Measurements from ENCODE around the gene PTX4.

The PTX4 gene, protein sequence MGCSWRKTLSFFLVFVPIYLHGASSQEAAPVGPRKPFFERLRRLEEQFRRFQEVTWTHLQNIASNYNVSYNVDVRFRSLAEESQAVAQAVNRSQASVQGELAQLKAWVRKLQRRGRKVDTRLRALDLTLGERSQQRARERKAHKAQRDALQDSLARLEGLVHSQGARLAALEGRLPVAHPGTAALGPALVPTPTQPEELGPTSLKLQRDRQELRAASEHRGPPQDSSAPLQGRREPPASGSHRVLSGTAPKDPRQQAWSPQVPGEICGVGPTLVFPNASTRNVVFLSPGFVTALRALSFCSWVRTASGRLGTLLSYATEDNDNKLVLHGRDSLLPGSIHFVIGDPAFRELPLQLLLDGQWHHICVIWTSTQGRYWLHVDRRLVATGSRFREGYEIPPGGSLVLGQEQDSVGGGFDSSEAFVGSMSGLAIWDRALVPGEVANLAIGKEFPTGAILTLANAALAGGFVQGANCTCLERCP

DNA sequence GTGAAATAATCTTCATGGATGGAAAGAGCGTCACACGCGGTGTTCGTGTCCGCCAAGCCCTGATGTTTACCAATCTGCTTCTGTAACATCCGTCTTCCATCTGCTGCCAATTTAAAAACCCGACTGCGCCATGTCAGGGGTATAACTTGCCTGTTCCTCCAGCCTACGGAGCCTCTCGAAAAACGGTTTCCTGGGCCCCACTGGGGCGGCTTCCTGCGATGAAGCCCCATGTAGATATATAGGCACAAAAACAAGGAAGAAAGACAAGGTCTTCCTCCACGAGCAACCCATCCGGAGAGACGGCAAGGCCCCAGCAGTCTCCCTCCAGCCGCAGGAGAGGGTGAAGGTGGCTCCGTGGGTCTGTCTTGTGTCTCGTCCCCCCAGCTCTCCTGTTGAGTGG lies at the start of gene PTX4:
Gene PTX4 (minus strand): TSS at position 326 of the 400 bp plus-strand sequence. CDS start 35 bp downstream, at position 291.
- DNase-seq, result no peak

DNA sequence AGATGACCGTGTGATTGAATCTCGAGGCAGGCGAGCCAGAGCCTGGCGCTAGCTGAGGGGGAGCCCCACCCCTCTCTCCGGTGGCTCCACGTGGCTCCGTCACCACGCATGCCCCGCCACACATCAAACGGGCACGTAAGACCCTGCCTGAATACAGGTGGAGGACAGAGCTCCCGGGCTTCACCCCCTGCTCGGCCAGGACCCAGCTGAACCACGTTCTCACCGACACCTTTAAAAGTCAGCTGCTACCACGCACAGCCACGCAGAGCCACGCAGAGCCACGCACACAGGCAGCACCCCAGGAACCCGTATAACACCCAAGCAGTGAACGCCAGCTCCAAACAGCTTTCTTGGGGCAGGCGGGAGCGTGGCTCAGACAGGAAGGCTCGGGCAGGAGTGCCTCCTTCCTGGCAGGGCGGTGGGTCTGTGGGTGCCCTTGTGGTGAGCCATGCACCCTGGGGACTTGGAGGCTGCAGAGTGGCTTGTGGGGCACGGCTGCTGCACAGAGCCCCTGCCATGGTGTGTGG lies 49.1 kb upstream of the PTX4 start:
- no peak for DNase-seq

DNA sequence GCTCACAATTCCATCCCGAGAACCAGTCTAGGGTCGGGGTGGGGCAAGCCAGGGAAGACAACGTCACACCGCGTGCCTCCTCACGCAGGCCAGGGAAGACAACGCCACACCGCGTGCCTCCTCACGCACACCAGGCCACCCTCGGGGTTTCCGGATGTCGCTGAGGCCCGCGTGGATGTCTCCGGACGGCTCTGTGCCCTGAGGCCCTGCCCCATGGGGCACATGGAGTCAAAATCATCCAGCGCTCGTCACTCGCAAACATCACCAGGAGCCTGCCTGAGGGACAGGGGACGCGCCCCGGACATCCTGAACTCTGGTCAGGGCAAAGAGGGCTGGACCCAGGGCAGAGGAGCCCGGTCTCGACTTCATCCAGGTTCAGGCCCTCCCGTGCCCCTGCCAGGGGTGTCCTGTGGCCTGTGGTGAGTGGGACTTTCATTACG lies 48.4 kb upstream of the PTX4 start:
- DNase-seq, result no peak

DNA sequence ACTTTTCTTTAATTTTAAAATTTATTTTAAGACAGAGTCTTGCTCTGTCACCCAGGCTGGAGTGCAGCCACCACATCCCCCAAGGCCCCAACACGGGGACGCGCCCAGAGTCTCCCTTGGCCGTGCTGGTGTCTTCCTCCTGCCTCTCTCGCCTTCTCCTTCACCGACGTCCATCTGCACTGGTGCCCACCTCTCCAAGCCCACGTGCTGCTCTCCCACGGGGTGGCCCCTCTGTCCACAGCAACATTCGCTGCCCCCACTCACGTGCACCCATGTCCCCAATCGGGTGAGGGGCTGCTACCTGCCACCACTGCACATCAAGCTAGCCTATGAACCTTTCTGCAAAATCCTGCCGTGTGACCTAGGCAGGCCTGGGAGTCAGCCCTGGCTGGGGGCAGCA lies 47.9 kb upstream of the PTX4 start:
- DNase-seq, result no peak

DNA sequence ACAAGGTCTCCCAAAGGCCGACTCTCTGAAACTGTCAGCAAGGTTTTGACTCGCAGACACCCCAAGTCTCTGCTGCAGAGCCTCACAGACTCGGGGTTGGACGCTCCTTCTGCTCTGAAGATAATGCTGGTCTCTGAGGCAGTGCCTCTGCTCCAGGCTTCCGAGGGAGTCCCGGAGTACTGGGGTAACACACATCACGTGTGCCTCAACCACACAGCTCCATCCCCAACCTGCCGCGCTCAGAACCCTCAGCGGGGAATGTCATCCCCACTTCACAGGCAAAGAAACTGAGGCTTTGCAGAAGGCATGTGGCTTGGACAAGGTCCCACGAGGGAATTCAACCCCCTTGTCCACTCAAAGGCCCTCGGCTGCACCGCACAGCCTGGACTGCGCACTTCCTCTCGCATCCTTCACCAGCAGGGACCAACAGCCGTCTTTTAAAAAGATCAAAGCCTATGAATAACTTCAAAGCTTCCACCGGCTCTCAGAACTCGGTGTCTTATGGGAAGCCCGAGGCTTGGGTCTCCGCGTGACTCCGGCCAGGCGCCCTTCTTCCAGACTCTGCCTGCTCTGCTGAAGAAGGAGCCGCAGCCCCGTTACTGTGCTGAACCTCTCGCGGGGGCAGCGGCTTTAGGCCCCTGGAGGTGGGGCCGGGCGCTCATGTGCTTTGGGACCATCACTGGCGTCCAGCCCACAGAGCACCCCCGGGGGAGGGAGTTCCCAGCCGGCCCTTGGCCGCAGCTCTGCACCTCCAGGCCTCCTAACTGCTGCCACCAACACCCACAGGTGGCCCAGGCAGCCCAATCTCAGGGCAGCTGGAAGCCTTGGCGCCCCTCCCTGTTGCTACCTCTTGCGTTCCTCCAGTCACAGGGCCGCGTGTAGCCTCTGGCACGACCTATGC lies 46.9 kb upstream of the PTX4 start:
- DNase-seq, result no peak

DNA sequence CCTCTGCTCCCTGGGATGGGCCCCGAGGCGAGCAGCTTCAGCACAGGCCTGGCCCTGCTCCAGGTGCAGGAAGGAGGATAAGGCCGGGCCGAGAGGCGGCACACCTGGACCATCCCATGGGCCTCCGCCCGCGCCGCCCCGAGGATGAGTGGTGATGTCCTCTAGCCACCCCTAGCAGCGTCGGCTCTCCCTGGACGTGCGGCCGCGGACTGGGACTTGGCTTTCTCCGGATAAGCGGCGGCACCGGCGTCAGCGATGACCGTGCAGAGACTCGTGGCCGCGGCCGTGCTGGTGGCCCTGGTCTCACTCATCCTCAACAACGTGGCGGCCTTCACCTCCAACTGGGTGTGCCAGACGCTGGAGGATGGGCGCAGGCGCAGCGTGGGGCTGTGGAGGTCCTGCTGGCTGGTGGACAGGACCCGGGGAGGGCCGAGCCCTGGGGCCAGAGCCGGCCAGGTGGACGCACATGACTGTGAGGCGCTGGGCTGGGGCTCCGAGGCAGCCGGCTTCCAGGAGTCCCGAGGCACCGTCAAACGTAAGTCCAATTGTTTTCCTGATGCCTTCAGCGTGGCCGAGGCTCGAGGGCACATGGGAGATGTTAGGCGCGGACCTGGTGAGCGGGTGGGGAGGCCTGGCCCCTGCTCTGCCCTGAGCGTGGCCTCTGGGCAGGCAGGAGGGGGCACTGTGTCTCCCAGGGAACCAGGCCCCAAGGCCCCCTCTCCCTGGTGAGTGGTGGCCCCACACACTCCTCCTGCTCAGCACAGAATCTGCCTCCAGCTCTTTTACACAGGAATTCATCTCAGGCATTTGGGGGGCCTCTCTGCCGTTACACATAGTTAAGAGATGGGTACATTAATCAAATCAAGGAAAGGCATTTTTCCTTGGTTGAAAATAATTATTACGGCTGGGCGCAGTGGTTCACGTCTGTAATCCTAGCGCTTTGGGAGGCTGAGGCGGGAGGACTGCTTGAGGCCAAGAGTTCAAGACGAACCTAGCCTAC lies 45.6 kb upstream of the PTX4 start:
- no peak for DNase-seq

DNA sequence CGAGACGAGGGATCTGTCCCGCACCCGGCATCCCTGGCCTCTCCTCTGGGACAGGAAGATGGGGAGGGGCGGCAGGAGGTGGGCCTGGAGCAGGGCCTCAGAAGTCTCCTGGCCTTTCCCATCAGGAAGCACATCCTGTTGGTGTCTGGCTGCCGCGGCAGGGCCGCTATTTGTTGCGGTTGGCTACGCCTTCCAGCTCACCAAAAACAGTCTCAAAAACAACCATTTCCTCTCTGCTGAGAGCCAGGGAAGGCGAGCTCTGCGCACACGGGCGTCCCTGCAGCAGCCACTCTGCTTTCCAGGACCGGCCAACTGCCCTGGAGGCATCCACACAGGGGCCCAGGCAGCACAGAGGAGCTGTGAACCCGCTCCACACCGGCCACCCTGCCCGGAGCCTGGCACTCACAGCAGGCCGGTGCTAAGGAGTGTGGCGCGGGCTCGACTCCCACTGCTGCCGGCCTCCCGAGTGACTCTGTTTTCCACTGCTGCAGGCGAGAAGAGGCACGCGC lies 44.8 kb upstream of the PTX4 start, which contains the start of gene TMEM204:
Gene TMEM204 (plus strand): TSS at position 224 of the 509 bp plus-strand sequence. CDS start 610 bp downstream, outside the sequence.
- DNase-seq, result no peak

DNA sequence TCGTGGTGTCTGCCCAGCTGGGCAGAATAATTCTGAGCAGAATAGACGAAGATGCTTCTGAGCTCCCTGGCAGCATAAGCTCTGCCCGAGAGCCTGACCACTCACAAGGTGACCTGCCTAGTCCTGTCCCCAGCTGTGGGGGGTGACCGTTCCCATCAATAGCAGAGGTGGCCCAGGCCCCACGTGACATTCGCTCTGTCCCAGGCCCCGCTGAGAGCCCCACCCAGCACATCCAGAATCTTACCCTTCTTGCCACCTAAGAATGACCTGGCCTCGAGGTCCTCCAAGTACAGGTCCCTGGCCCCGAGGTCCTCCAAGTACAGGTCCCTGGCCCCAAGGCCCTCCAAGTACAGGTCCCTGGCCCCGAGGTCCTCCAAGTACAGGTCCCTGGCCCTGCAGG lies 44.0 kb upstream of the PTX4 start:
- no peak for DNase-seq

DNA sequence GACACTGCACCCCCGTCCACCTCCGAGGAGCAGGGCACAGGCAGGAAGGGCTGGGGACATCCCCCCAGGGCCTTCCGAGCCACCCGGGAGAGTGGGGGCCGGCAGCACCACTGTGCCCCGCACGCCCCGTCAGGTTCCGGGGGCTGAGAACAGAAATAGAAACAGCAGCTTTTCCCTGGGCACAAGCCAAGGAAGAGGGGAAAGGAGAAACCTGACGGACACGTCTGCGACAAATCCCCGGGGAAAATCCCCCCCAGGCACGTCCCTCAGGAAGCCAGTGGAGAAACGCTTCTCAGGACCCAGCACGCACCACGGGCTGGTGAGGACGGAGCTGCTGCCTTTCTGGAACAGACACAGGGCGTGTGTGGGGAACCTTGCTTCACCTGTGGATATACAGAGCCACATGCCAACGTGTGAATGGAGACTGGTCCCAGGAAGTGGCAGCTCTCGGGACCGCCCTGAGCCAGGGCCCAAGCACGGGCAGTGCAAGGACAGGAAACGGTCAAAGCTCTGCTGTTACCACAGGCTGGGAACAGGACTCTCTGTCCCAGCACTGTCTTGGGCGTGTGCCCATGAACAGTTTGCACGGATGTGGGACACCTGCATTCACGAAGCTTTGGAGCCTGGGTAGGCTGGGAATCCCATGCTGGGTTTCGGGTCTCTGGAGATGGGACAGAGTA lies 43.5 kb upstream of the PTX4 start:
- DNase-seq, result no peak

DNA sequence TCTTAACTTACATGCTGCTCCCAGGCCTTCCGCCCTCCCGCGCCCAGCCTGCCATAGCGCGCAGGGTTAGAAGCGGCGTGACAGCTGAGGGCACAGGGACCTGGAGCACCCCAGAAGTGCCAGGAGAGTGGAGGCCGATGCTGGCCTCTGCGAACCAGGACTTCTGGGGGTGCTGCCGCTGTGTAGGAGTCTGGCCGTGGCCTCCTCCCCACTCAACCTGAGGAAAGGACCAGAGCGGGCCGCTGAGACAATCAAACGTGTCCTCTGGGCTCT lies 42.8 kb upstream of the PTX4 start:
- no peak for DNase-seq

DNA sequence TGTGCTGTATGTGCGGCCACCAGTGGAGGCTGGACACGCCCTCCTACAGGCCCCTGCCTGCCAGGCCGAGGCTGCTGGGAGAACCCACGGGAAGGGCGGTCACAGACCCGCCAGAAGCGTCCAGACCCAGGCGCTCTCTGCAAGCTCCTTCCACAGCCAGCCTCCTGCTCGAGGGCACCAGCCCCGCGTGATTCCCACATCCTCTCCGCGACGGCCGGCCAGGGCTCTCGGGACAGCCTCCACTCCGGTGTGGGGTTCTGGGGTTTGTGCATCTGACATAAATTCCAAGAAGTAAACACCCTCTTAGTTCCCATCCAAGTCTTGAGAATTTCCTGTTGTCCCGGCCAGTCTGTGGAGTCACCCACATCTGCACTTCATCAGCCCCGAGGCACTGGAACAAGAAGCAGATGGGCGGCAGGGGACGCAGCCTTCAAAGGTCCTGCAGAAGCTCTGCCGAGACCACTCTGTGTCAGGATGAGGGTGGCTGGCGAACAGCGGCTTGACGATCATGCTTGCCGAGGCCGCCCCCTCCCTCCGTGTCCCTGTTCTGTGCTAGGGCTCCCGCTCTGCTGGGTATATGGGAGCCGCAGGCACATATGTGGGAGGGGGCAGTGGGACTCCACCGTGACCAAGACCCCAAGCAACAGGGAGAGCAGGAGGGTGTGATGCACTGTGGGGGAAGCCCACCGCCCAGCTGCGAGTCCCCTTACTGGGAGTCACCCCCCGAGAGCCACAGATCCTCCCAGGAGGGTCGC lies 42.3 kb upstream of the PTX4 start:
- no peak for DNase-seq

DNA sequence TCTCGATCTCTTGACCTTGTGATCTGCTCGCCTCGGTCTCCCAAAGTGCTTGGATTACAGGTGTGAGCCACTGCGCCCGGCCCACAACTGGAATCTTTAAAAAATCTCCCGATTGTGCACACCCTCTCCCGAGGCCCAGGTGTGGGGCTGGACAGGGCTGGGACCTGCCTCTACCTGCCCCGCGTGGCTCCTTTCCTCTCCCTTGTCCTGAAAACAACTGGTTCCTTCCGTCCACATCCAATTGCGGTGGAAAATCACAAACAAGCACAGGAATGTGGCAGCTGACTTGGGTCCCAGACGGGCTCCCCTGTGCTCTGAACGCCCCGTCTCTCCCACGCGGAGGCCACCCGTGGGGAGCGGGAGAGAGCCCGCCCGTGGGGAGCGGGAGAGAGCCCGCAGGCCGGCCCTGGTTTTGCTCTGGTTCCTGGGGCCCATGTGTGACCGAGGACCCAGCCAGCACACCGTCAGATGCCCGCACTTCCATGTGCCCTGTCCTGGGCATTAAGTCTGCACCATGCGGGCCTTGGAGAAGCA lies 41.7 kb upstream of the PTX4 start:
- no peak for DNase-seq

DNA sequence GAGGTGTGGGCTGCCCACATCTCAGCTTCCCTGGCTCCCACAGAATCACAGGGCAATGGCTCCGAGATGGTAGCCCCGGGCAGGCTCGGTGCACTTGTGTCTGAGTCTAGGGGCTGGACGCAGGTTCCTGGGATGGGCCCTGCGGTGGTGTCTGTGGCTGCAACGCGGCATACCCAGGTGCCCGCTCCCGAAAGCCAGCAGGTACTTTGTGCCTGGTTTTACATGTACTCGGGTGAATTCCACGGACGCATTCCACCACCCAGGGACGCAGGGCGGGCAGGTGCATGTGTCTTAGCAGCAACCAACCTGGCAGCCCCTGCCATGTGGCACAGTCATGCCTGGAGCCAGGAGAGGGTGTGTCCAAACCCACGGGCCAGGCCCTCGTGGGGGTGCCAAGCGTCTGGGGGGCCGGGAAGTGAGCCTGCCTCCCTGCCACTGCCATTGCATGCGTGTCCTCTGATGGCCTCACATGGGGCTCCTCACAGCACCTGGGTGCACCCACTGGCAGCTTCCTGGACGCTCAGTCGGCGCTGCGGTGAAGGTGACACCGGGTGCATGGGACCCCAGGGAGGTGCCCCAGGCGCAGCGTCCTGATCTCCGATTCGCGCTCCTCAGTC lies 40.3 kb upstream of the PTX4 start:
- no peak for DNase-seq

DNA sequence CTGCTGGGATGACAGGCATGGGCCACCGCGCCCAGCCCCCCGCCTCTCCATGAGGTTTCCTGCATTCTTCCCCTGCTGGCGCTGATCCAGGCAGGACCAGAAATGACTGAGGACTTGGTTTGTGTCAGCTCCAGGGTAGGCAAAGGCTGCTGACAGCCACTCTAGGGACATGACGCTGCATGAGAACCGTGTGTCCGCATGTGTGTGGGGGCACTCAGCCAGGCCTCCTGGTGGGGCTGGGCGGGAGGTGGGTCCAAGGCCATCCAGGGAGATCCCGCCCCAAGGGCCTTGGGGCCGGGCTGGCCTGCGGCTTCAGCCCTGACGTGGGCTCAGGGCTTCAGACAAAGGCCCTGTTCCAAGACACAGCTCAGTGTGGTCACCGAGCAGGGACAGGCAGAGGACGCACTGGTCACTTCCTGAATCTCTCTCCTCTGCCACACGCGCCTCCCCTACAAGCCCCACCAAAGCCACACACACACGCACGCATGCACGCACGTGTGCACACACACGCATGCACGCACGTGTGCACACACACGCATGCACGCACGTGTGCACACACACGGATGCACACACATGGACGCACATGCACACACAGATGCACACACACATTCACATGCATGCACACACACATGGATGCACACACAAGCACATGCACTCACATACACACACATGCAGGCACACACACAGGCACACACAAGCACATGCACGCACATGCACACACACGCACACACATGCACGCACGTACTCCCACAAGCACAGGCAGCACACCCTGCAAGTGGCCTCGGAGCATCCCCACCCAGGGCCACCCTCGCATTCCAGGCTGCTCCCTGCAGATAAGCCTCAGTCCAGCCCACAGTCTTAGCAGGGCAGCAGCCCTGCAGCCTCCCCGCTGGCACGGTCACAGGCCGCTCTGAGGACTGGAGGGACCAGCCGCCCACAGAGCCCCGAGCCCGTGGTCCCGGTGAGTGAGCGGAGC lies 39.4 kb upstream of the PTX4 start:
- DNase-seq, result no peak

DNA sequence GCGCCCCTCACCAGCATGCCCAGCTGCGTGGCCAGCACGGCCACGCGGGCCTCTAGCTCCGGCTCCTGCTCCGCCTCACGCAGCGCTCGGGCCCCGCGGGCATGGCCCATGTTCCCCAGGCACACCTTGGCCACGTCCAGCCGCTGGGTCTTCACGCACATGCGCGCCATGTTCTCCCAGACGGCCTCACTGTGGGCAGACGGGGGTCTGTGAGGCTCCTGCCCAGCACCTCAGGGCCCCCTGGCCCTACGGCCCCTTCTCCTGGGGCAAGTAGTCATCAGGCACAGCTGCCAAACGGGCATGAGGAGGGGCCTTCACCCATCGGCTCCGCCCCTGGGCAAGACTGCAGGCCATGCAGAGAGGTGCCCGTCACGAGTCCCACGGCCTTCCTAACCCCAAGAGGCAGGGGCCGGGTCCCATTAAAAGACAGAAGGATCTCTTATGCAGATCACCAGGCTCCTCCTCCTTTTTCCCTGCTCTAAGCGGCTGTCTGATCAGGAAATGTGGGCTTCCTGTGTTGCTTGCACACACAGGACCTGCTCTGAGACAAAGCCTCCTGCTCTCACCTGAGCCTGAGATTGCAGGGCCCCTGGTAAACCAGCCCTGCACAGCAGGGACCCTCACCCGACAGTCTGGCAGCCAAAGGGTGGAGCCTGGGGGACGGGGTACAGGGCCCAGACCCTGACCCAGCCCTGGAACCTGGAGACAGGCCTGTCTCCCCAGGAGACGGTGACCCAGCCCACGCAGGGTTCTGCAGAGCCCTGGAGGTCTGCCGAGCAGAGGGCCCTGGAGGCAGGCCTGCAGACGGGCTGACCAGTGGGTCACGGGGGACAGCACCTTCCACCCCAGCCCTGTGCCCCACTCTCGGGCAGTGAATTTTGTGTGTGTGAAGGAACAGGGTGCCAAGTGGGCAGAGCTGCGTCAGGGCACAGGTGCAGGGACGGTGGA lies 38.1 kb upstream of the PTX4 start:
- DNase-seq, result no peak

DNA sequence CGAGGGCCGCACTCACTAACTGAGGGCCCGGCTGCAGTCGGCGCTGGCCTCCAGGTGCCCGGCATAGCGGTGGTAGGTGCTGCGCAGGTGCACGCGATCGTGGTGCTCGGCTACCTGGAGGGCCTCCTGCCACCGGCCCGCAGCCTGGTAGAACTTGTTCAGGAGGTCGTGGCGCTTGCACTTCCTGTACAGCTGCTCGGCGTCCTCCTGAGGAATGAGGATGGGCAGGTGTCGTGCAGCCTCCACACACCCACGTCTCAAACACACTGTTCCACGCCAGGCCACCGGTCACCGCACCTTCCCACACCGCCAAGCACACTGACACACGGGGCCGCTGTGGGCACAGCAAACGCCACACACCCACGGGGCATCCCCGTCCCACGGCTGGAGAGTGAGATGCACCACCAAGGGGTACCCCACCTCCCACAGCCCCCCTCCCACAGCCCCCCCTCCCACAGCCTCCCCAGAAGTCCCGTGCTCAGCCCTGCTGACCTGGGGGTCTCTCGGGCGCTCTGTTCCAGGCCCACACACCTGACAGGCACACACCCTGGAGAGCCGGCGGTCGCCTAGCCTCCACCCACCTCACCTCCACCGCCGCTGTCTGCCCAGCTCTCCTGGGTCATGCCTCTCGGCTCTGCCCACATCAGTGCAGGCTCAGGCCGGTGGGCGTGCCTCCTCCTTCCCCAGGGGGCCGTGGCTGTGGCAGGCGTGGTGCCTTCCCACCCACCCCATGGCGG lies 37.3 kb upstream of the PTX4 start:
- no peak for DNase-seq

DNA sequence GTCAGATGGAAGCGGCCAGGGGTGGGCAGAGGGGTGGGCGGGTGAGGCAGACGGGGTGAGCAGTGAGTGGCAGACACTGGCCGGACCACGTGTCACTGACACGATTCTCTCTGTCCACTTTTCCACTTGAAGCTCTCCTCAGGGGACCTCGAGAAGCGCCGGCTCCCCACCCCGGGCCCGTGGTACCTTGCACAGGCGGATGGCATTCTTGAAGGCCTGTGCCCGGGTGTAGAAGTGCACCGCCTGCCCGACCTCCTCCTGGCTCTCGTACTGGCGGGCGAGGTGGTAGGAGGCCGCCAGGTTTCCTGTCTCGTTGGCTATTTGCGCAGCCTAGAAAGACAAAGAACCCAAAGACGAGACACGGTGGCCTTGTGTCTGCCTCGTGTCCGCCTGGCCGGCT lies 35.6 kb upstream of the PTX4 start:
- no peak for DNase-seq

Measured in NCI-H524 treated with DMSO at 0.1 percent for 48 hours (cell line).